ENCODE measurements around the gene ID3.

GRCh38 chr1:23537296-23537973 is 21.9 kb downstream of the ID3 start:
- no peak for TF ChIP-seq POLR2A (IDR thresholded peaks at IDR 0.05; ENCODE audit: extremely low read depth, insufficient read length)
- TF ChIP-seq CTCF (IDR thresholded peaks at IDR 0.05; ENCODE audit: low read depth, low read length): no peak

All from NB4 (cell line).